C4-2B (cell line): Measurements from ENCODE around the gene DCAF16.

Source experiments
- ZFX ChIP-seq: fragments of 450-650 bp; IDR thresholded peaks from 2 replicates; pipeline ENCODE4 v1.6.1; 2017
- TF ChIP-seq, protein P1 (sequence below): fragments of 450-650 bp; conservative IDR thresholded peaks from 2 replicates; pipeline ENCODE4 v1.5.1; 2017; ENCODE audit warnings: mild to moderate bottlenecking

DNA sequence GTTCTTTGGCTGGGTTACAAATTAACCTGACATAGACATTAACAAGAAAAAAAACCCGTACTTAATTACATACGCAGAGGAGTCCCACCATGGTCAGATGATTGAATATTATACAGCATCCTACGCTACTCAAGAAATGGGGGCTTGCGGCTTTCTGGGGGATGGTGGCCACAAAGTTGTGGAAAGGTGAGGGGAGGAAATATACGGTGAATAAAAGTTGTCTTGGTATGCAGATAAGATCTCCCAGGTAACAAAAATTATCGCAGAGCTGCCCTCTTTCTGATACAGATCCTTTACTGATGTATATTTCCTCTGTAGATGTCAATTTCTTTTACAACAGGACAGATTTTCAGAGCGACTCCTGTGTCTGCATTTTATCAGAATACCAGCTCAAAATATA, 890 bp downstream of the DCAF16 start:
- TF ChIP-seq, protein P1, sequence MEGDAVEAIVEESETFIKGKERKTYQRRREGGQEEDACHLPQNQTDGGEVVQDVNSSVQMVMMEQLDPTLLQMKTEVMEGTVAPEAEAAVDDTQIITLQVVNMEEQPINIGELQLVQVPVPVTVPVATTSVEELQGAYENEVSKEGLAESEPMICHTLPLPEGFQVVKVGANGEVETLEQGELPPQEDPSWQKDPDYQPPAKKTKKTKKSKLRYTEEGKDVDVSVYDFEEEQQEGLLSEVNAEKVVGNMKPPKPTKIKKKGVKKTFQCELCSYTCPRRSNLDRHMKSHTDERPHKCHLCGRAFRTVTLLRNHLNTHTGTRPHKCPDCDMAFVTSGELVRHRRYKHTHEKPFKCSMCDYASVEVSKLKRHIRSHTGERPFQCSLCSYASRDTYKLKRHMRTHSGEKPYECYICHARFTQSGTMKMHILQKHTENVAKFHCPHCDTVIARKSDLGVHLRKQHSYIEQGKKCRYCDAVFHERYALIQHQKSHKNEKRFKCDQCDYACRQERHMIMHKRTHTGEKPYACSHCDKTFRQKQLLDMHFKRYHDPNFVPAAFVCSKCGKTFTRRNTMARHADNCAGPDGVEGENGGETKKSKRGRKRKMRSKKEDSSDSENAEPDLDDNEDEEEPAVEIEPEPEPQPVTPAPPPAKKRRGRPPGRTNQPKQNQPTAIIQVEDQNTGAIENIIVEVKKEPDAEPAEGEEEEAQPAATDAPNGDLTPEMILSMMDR: no peak
- TF ChIP-seq ZFX: no peak
